ENCODE measurements around the gene ARPC5L.

DNA sequence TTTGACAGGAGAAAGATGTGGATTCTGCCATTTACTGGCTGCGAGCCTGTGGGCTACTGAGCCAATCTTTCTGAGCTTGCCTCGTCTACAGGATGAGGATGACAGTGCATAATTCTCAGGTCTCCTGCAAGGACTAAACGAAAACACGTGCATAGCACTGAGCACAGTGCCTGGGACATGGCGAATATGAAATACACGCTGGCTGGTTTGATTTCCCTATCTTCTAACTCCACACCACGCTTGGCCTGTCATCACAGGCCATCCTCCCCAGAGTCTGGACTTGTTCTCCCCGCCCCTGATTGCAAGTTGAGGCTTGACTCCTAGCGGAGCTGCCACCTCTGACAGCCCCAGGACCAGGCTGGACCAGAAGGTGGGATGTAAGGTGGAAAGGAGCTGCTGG lies 37.9 kb downstream of the ARPC5L start:
- no peak for TF ChIP-seq POLR2A (IDR thresholded peaks at IDR 0.05)
- TF ChIP-seq, protein P1, sequence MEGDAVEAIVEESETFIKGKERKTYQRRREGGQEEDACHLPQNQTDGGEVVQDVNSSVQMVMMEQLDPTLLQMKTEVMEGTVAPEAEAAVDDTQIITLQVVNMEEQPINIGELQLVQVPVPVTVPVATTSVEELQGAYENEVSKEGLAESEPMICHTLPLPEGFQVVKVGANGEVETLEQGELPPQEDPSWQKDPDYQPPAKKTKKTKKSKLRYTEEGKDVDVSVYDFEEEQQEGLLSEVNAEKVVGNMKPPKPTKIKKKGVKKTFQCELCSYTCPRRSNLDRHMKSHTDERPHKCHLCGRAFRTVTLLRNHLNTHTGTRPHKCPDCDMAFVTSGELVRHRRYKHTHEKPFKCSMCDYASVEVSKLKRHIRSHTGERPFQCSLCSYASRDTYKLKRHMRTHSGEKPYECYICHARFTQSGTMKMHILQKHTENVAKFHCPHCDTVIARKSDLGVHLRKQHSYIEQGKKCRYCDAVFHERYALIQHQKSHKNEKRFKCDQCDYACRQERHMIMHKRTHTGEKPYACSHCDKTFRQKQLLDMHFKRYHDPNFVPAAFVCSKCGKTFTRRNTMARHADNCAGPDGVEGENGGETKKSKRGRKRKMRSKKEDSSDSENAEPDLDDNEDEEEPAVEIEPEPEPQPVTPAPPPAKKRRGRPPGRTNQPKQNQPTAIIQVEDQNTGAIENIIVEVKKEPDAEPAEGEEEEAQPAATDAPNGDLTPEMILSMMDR (IDR thresholded peaks at IDR 0.05), result no peak

All from testis (tissue), 2 donors.